KBM-7 (cell line): ENCODE results near the gene FHOD1.
A peak's percentile ranks its signal among the peaks of the same experiment; 100 is the strongest.

Source experiments
- DNase-seq: peaks from one replicate; pipeline ENCODE4 v3.0.0-alpha.2; 2015
- in situ Hi-C: fragments of 300-500 bp; cut with MboI; formaldehyde crosslinking; loops from 2 replicates; pipeline ENCODE4 v1.14.3; 2020; ENCODE audit warnings: low sequenced_read_pairs, low pct_unique_long_range_greater_than_20kb, mixed read lengths

FHOD1 gene

GRCh38 chr16:67252609-67253497 lies 5.6 kb upstream of the FHOD1 start:
- in situ Hi-C loops, result no loop called here
- DNase-seq, result no peak

GRCh38 chr16:67250045-67250327 lies 2.7 kb upstream of the FHOD1 start:
- no peak for DNase-seq
- in situ Hi-C loops, result no loop called here

GRCh38 chr16:67249178-67250044 lies 2.1 kb upstream of the FHOD1 start:
- DNase-seq, result no peak
- in situ Hi-C loops, result no loop called here

GRCh38 chr16:67248401-67249177 lies 1.3 kb upstream of the FHOD1 start, which contains the start of gene SLC9A5:
Gene SLC9A5 (plus strand): TSS chr16:67248979. CDS start chr16:67249015, 36 bp downstream.
- DNase-seq, result no peak
- in situ Hi-C loops, result no loop called here

GRCh38 chr16:67248073-67248400 lies 756 bp upstream of the FHOD1 start:
- DNase-seq, result no peak
- in situ Hi-C loops, result no loop called here

GRCh38 chr16:67246756-67247191 lies 507 bp downstream of the FHOD1 start:
- DNase-seq, result no peak
- in situ Hi-C loops, result no loop called here

- DNase-seq, result peak; percentile 90
- in situ Hi-C loops, result no loop called here
Observed at GRCh38 chr16:67246081-67246755, 1.1 kb downstream of the FHOD1 start.

- in situ Hi-C loops, result no loop called here
- no peak for DNase-seq
Observed at GRCh38 chr16:67245674-67246080, 1.6 kb downstream of the FHOD1 start.

- in situ Hi-C loops, result no loop called here
- no peak for DNase-seq
Observed at GRCh38 chr16:67245186-67245585, 2.1 kb downstream of the FHOD1 start.

- in situ Hi-C loops, result no loop called here
- peak; percentile 89 for DNase-seq
Observed at GRCh38 chr16:67244387-67245185, 2.7 kb downstream of the FHOD1 start.

GRCh38 chr16:67243481-67243880 lies 3.8 kb downstream of the FHOD1 start:
- no peak for DNase-seq
- in situ Hi-C loops, result no loop called here

- DNase-seq, result no peak
- in situ Hi-C loops, result no loop called here
Observed at GRCh38 chr16:67242138-67242730, 5.0 kb downstream of the FHOD1 start.

- in situ Hi-C loops, result no loop called here
- DNase-seq, result no peak
Observed at GRCh38 chr16:67241008-67241900, 6.0 kb downstream of the FHOD1 start.

GRCh38 chr16:67240506-67240905 lies 6.8 kb downstream of the FHOD1 start:
- no peak for DNase-seq
- in situ Hi-C loops, result no loop called here

- DNase-seq, result no peak
- in situ Hi-C loops, result no loop called here
Observed at GRCh38 chr16:67238806-67239470, 8.3 kb downstream of the FHOD1 start.

- DNase-seq, result no peak
- in situ Hi-C loops, result no loop called here
Observed at GRCh38 chr16:67238278-67238575, 9.1 kb downstream of the FHOD1 start.
